Gastrocnemius medialis (tissue), 4 donors: Measurements from ENCODE around the gene IGF2BP2.

Experiments
- POLR2A ChIP-seq, 2 donors: fragments of 450-650 bp; IDR thresholded peaks; one replicate each; pipeline ENCODE4 v1.6.1; 2017; ENCODE audit warnings: antibody characterized with exemption in 2 of 2, mild to moderate bottlenecking in 2 of 2, moderate library complexity in 2 of 2
- TF ChIP-seq, protein P1 (sequence below), 5 experiments: fragments of 450-650 bp in 3 of 5; fragments of 200-600 bp in 2 of 5; sonication (generic) in 2 of 5; IDR thresholded peaks in 4 of 5; conservative IDR thresholded peaks in 1 of 5; 1 replicate in 4 of 5; 2 replicates in 1 of 5; pipeline ENCODE4 v1.5.1; 2016 to 2019; ENCODE audit warnings: antibody characterized with exemption in 5 of 5, mild to moderate bottlenecking in 3 of 5, moderate library complexity in 3 of 5

DNA sequence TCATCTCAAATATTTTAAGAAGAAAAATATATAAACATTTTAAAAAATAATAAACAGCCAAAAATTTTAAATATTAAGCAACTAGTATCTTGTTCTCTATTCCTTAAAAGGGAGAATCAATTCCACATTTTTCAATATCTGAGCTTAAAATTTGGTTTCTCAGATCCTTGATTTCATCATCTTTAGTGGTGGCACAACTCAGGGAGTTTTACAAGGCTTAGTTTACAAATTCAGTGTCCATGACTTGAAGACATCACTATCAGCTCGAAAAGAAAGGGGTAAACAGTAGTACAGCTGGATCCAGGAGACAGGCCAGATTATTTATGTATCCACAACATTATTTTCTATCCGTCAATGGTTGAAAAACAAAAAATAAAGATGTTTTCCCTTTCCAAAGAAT, 11.6 kb downstream of the IGF2BP2 start:
- TF ChIP-seq, protein P1, sequence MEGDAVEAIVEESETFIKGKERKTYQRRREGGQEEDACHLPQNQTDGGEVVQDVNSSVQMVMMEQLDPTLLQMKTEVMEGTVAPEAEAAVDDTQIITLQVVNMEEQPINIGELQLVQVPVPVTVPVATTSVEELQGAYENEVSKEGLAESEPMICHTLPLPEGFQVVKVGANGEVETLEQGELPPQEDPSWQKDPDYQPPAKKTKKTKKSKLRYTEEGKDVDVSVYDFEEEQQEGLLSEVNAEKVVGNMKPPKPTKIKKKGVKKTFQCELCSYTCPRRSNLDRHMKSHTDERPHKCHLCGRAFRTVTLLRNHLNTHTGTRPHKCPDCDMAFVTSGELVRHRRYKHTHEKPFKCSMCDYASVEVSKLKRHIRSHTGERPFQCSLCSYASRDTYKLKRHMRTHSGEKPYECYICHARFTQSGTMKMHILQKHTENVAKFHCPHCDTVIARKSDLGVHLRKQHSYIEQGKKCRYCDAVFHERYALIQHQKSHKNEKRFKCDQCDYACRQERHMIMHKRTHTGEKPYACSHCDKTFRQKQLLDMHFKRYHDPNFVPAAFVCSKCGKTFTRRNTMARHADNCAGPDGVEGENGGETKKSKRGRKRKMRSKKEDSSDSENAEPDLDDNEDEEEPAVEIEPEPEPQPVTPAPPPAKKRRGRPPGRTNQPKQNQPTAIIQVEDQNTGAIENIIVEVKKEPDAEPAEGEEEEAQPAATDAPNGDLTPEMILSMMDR (IDR thresholded peaks at IDR 0.05 in 4 of 5, conservative IDR thresholded peaks at IDR 0.05 in 1 of 5), result no peak
- no peak for TF ChIP-seq POLR2A (IDR thresholded peaks at IDR 0.05)
